Trophoblast cell (in vitro differentiated cells and primary cell): ENCODE data around the gene RAI2.
A peak's percentile ranks its signal among the peaks of the same experiment; 100 is the strongest.

Source experiments
- DNase-seq, 2 donors: peaks; one replicate each; pipeline ENCODE4 v3.0.0-alpha.2; 2016
- H2AFZ ChIP-seq: 2 replicates; pipeline ENCODE4 v1.6.1; 2013; ENCODE audit warnings: low read length, moderate library complexity, mild to moderate bottlenecking; ENCODE audit not compliant: insufficient read depth, poor library complexity
- H2AK5ac ChIP-seq: 2 replicates; pipeline ENCODE4 v1.6.1; 2013; ENCODE audit warnings: mild to moderate bottlenecking, low read length
- H2BK120ac ChIP-seq: 2 replicates; pipeline ENCODE4 v1.6.1; 2013; ENCODE audit warnings: low read length, mild to moderate bottlenecking, moderate library complexity; ENCODE audit not compliant: insufficient read depth, poor library complexity
- H2BK12ac ChIP-seq: 2 replicates; pipeline ENCODE4 v1.6.1; 2013; ENCODE audit warnings: mild to moderate bottlenecking, low read length, moderate library complexity
- H2BK5ac ChIP-seq: 2 replicates; pipeline ENCODE4 v1.6.1; 2013; ENCODE audit warnings: low read length, low read depth, moderate library complexity, mild to moderate bottlenecking; ENCODE audit not compliant: poor library complexity
- H3K14ac ChIP-seq: 2 replicates; pipeline ENCODE4 v1.6.1; 2013; ENCODE audit warnings: mild to moderate bottlenecking, low read length
- H3K18ac ChIP-seq: 2 replicates; pipeline ENCODE4 v1.6.1; 2013; ENCODE audit warnings: mild to moderate bottlenecking, low read length
- H3K23ac ChIP-seq: 2 replicates; pipeline ENCODE4 v1.6.1; 2013; ENCODE audit warnings: low read length
- H3K27ac ChIP-seq: 2 replicates; pipeline ENCODE4 v1.5.1; 2013; ENCODE audit warnings: low read depth, mild to moderate bottlenecking, inconsistent platforms, low read length, moderate library complexity
- H3K27me3 ChIP-seq: 2 replicates; pipeline ENCODE4 v1.6.1; 2013; ENCODE audit warnings: inconsistent platforms, mild to moderate bottlenecking, low read length, moderate library complexity; ENCODE audit not compliant: insufficient read depth
- H3K36me3 ChIP-seq, 2 experiments: 1 replicate in 1 of 2; 2 replicates in 1 of 2; pipeline ENCODE4 v1.6.1; 2013; ENCODE audit warnings: low read length in 2 of 2, mild to moderate bottlenecking in 2 of 2, moderate library complexity in 1 of 2; ENCODE audit not compliant: insufficient read depth in 2 of 2, control insufficient read depth in 1 of 2
- H3K4ac ChIP-seq: 2 replicates; pipeline ENCODE4 v1.6.1; 2013; ENCODE audit warnings: low read depth, mild to moderate bottlenecking, low read length, moderate library complexity
- H3K4me1 ChIP-seq, 2 experiments: 1 replicate in 1 of 2; 2 replicates in 1 of 2; pipeline ENCODE4 v1.6.1; 2013; ENCODE audit warnings: low read length in 2 of 2, mild to moderate bottlenecking in 2 of 2, moderate library complexity in 1 of 2; ENCODE audit not compliant: insufficient read depth in 2 of 2, control insufficient read depth in 1 of 2
- H3K4me2 ChIP-seq: 2 replicates; pipeline ENCODE4 v1.6.1; 2013; ENCODE audit warnings: inconsistent platforms, mild to moderate bottlenecking, low read length, moderate library complexity
- H3K4me3 ChIP-seq: 2 replicates; pipeline ENCODE4 v1.5.1; 2013; ENCODE audit warnings: mild to moderate bottlenecking, low read depth, low read length, inconsistent platforms
- H3K79me1 ChIP-seq: one replicate; pipeline ENCODE4 v1.6.1; 2013; ENCODE audit warnings: low read length
- H3K79me2 ChIP-seq: 2 replicates; pipeline ENCODE4 v1.6.1; 2013; ENCODE audit warnings: low read length, mild to moderate bottlenecking; ENCODE audit not compliant: control insufficient read depth, insufficient read depth, poor library complexity
- H3K9ac ChIP-seq: 2 replicates; pipeline ENCODE4 v1.6.1; 2013; ENCODE audit warnings: mild to moderate bottlenecking, low read length
- H3K9me3 ChIP-seq: 2 replicates; pipeline ENCODE4 v1.6.1; 2013; ENCODE audit warnings: low read depth, mild to moderate bottlenecking, control low read depth, inconsistent platforms, low read length; ENCODE audit not compliant: insufficient read depth
- H4K12ac ChIP-seq: 2 replicates; pipeline ENCODE4 v1.6.1; 2013; ENCODE audit warnings: low read depth, mild to moderate bottlenecking, low read length, moderate library complexity
- H4K8ac ChIP-seq: 2 replicates; pipeline ENCODE4 v1.6.1; 2013; ENCODE audit warnings: low read depth, mild to moderate bottlenecking, low read length, moderate library complexity
- H4K91ac ChIP-seq: one replicate; pipeline ENCODE4 v1.6.1; 2013; ENCODE audit warnings: low read depth, mild to moderate bottlenecking, low read length, moderate library complexity
- WGBS: extraction: QIAGEN DNeasy Blood & Tissue Kit; methylation state at CpG from one replicate; pipeline ENCODE4 v1.1.7; 2013; ENCODE audit warnings: missing lambda C conversion rate; ENCODE audit not compliant: insufficient read length, insufficient coverage; ENCODE audit errors: extremely low coverage; 5-methylcytosine and 5-hydroxymethylcytosine counted together

RAI2 gene

GRCh38 chrX:17792826-17793225, 68.3 kb downstream of the RAI2 start:
- Histone ChIP-seq H4K8ac (no peak overlapping the region), H2BK12ac (no peak overlapping the region), H3K23ac (no peak overlapping the region), H3K4ac (no peak overlapping the region), H3K27me3 (no peaks in the 10 kb centered on the region), H3K4me3 (no peak overlapping the region), H2AFZ (no peak overlapping the region), H2BK120ac (no peak overlapping the region), H2BK5ac (no peak overlapping the region), H3K9ac (no peak overlapping the region), H3K9me3 (no peaks in the 10 kb centered on the region), H2AK5ac (no peak overlapping the region), H3K27ac (no peak overlapping the region), H3K36me3 (no peaks in the 10 kb centered on the region), H4K12ac (no peak overlapping the region), H3K18ac (no peak overlapping the region), H3K4me1 (no peaks in the 10 kb centered on the region), H3K79me2 (no peaks in the 10 kb centered on the region), H4K91ac (no peak overlapping the region), H3K79me1 (no peaks in the 10 kb centered on the region), H3K14ac (no peak overlapping the region), H3K4me2 (no peak overlapping the region)
- no peak for DNase-seq
- WGBS = no CpG with 5 or more reads among the region's 1 CpG

- Histone ChIP-seq H4K91ac (no peak overlapping the region), H3K79me2 (no peaks in the 10 kb centered on the region)
These were observed 72.0 kb downstream of the RAI2 start for GRCh38 chrX:17788956-17789562.

GRCh38 chrX:17788439-17788838, 72.7 kb downstream of the RAI2 start:
- H3K9ac ChIP-seq = no peak overlapping the region
- H4K91ac ChIP-seq = no peak overlapping the region
- no peak overlapping the region for H3K4ac ChIP-seq
- no peak overlapping the region for H4K12ac ChIP-seq
- H3K4me1 ChIP-seq = no peaks in the 10 kb centered on the region
- H3K27me3 ChIP-seq = no peaks in the 10 kb centered on the region
- no peak overlapping the region for H2AK5ac ChIP-seq
- H3K4me2 ChIP-seq = no peak overlapping the region
- H3K79me1 ChIP-seq = no peaks in the 10 kb centered on the region
- no peak overlapping the region for H2AFZ ChIP-seq
- no peak overlapping the region for H3K27ac ChIP-seq
- no peak overlapping the region for H3K14ac ChIP-seq
- H2BK5ac ChIP-seq = no peak overlapping the region
- no peak overlapping the region for H3K18ac ChIP-seq
- H4K8ac ChIP-seq = no peak overlapping the region
- peak in 1 of 2 donors; percentile 38 for DNase-seq
- WGBS = no CpG with 5 or more reads among the region's 4 CpGs
- H3K36me3 ChIP-seq = no peaks in the 10 kb centered on the region
- H3K4me3 ChIP-seq = no peak overlapping the region
- peaks cover 2% of the 10 kb centered on the region for H3K9me3 ChIP-seq
- H2BK12ac ChIP-seq = no peak overlapping the region
- no peaks in the 10 kb centered on the region for H3K79me2 ChIP-seq
- H2BK120ac ChIP-seq = no peak overlapping the region
- no peak overlapping the region for H3K23ac ChIP-seq

More at GRCh38 chrX:17788956-17789562, 72.0 kb downstream of the RAI2 start:
- no peak overlapping the region for H3K14ac ChIP-seq
- no peak overlapping the region for H4K12ac ChIP-seq
- H3K23ac ChIP-seq = no peak overlapping the region
- H3K79me1 ChIP-seq = no peaks in the 10 kb centered on the region
- H3K4me1 ChIP-seq = no peaks in the 10 kb centered on the region
- H3K9me3 ChIP-seq = peaks cover 2% of the 10 kb centered on the region
- no peak for DNase-seq
- no peak overlapping the region for H3K9ac ChIP-seq
- H2BK120ac ChIP-seq = no peak overlapping the region
- H3K27ac ChIP-seq = no peak overlapping the region
- H3K18ac ChIP-seq = no peak overlapping the region
- no peak overlapping the region for H2BK12ac ChIP-seq
- H4K8ac ChIP-seq = no peak overlapping the region
- H3K4me2 ChIP-seq = no peak overlapping the region
- no peak overlapping the region for H3K4ac ChIP-seq
- no peaks in the 10 kb centered on the region for H3K27me3 ChIP-seq
- no peak overlapping the region for H2AK5ac ChIP-seq
- no peak overlapping the region for H3K4me3 ChIP-seq
- H3K36me3 ChIP-seq = no peaks in the 10 kb centered on the region
- no peak overlapping the region for H2BK5ac ChIP-seq
- WGBS = no CpG with 5 or more reads among the region's 8 CpGs
- no peak overlapping the region for H2AFZ ChIP-seq

- Histone ChIP-seq H3K23ac (no peak overlapping the region), H3K18ac (no peak overlapping the region), H2AFZ (no peak overlapping the region), H3K27ac (no peak overlapping the region), H2BK5ac (no peak overlapping the region), H3K4me3 (no peak overlapping the region), H2BK12ac (no peak overlapping the region), H3K27me3 (no peaks in the 10 kb centered on the region), H3K9me3 (peaks cover 2% of the 10 kb centered on the region), H3K79me1 (no peaks in the 10 kb centered on the region), H4K8ac (peak overlapping the region; percentile 73), H3K36me3 (no peaks in the 10 kb centered on the region), H3K79me2 (no peaks in the 10 kb centered on the region), H3K14ac (no peak overlapping the region), H3K9ac (no peak overlapping the region), H3K4ac (no peak overlapping the region), H4K12ac (peak overlapping the region; percentile 62), H4K91ac (peak overlapping the region; percentile 5), H2BK120ac (no peak overlapping the region), H2AK5ac (no peak overlapping the region), H3K4me1 (no peaks in the 10 kb centered on the region), H3K4me2 (no peak overlapping the region)
- DNase-seq = no peak
- WGBS = no CpG with 5 or more reads among the region's 11 CpGs
These were observed 73.5 kb downstream of the RAI2 start for GRCh38 chrX:17787557-17787956.
